SK-N-SH (cell line): Measurements from ENCODE around the gene MMP3. TPM values are rescaled to one million over a fixed set of nuclear protein-coding genes. Genes with fewer than 3 reads are reported as not detected.

ENCODE experiments used
- CTCF ChIA-PET: fragments of 300-600, 350-600 bp; formaldehyde crosslinking; extraction: SDS; loops from one replicate; lab custom pipeline; 2021; lab: Yijun Ruan, JAX
- POLR2A ChIA-PET: fragments of 350-600 bp; sonication (Branson Sonifier 250); formaldehyde crosslinking; extraction: SDS; loops from one replicate; lab custom pipeline; 2020; ENCODE audit warnings: antibody characterized with exemption, inconsistent platforms; lab: Yijun Ruan, JAX
- DNase-seq: peaks from one replicate; pipeline ENCODE4 v3.0.0; 2012
- H2AFZ ChIP-seq: fragments of 200-600 bp; sonication (generic); 2 replicates; pipeline ENCODE4 v1.8.1; 2016; ENCODE audit warnings: antibody characterized with exemption, mild to moderate bottlenecking, low read depth
- H3F3A ChIP-seq: fragments of 200-600 bp; sonication (generic); replicated peaks from 2 replicates; pipeline ENCODE3; 2016; ENCODE audit warnings: antibody characterized with exemption, mild to moderate bottlenecking; ENCODE audit not compliant: insufficient read depth
- H3K27ac ChIP-seq, 2 experiments: fragments of 200-500 bp in 1 of 2; fragments of 200-600 bp in 1 of 2; sonication (Bioruptor generic) in 1 of 2; sonication (generic), shearing (Covaris generic) in 1 of 2; 2 replicates each; pipeline versions ENCODE4 v1.5.1 to v1.6.1; 2014 to 2016; ENCODE audit warnings: low read depth in 2 of 2, inconsistent platforms in 1 of 2, low read length in 1 of 2, mild to moderate bottlenecking in 1 of 2, mixed read lengths in 1 of 2
- H3K27me3 ChIP-seq: fragments of 200-600 bp; sonication (generic), shearing (Covaris generic); 2 replicates; pipeline ENCODE4 v1.6.1; 2016; ENCODE audit warnings: mixed run types; ENCODE audit not compliant: insufficient read depth
- H3K36me3 ChIP-seq, 2 experiments: fragments of 200-500 bp in 1 of 2; fragments of 200-600 bp in 1 of 2; sonication (Bioruptor generic) in 1 of 2; sonication (generic) in 1 of 2; replicated peaks in 1 of 2; 2 replicates each; pipeline versions ENCODE3 to v1.5.1; 2014 to 2016; ENCODE audit warnings: low read length in 1 of 2, mild to moderate bottlenecking in 1 of 2; ENCODE audit not compliant: insufficient read depth in 2 of 2, control insufficient read depth in 1 of 2
- H3K4me1 ChIP-seq, 2 experiments: fragments of 200-500 bp in 1 of 2; fragments of 200-600 bp in 1 of 2; sonication (Bioruptor generic) in 1 of 2; sonication (generic), shearing (Covaris generic) in 1 of 2; 2 replicates each; pipeline versions ENCODE4 v1.5.1 to v1.6.1; 2014 to 2016; ENCODE audit warnings: low read depth in 1 of 2, low read length in 1 of 2, mixed run types in 1 of 2; ENCODE audit not compliant: insufficient read depth in 2 of 2, control insufficient read depth in 1 of 2
- H3K4me2 ChIP-seq: fragments of 200-600 bp; sonication (generic), shearing (Covaris generic); 2 replicates; pipeline ENCODE4 v1.6.1; 2017; ENCODE audit warnings: mixed run types
- H3K4me3 ChIP-seq, 2 experiments: fragments of 200-500 bp in 1 of 2; fragments of 200-600 bp in 1 of 2; sonication (Bioruptor generic) in 1 of 2; sonication (generic), shearing (Covaris generic) in 1 of 2; 2 replicates each; pipeline versions ENCODE4 v1.5.1 to v1.8.1; 2014 to 2016; ENCODE audit warnings: low read depth in 2 of 2, inconsistent platforms in 1 of 2, low read length in 1 of 2, mild to moderate bottlenecking in 1 of 2, mixed read lengths in 1 of 2, moderate library complexity in 1 of 2
- H3K79me2 ChIP-seq: fragments of 200-600 bp; sonication (generic); 2 replicates; pipeline ENCODE4 v1.8.1; 2017; ENCODE audit warnings: mild to moderate bottlenecking; ENCODE audit not compliant: insufficient read depth
- H3K9ac ChIP-seq: fragments of 200-600 bp; sonication (generic); 2 replicates; pipeline ENCODE4 v1.6.1; 2017; ENCODE audit warnings: mixed run types
- H3K9me2 ChIP-seq: fragments of 200-600 bp; sonication (generic); 2 replicates; pipeline ENCODE4 v1.6.1; 2017; ENCODE audit warnings: mixed run types
- H3K9me3 ChIP-seq: fragments of 200-600 bp; sonication (generic); 2 replicates; pipeline ENCODE4 v1.6.1; 2017; ENCODE audit warnings: mixed run types, mild to moderate bottlenecking, moderate library complexity
- H4K20me1 ChIP-seq: fragments of 200-600 bp; sonication (generic); 2 replicates; pipeline ENCODE4 v1.6.1; 2017; ENCODE audit warnings: mild to moderate bottlenecking, mixed run types; ENCODE audit not compliant: insufficient read depth
- CHD2 ChIP-seq: fragments of 150-350 bp; IDR thresholded peaks from 2 replicates; pipeline ENCODE4 v1.6.1; 2018; ENCODE audit warnings: low read length; ENCODE audit not compliant: partially characterized antibody
- ELF1 ChIP-seq: IDR thresholded peaks from 2 replicates; pipeline ENCODE4 v1.4.0; 2012
- EP300 ChIP-seq, 2 experiments: IDR thresholded peaks; 2 replicates each; pipeline versions ENCODE4 v1.4.0 to v1.6.1; 2012; ENCODE audit warnings: borderline replicate concordance in 1 of 2, low read depth in 1 of 2, low read length in 1 of 2
- FOSL2 ChIP-seq: IDR thresholded peaks from 2 replicates; pipeline ENCODE4 v1.4.0; 2012; ENCODE audit warnings: low read depth, mild to moderate bottlenecking, moderate library complexity, borderline replicate concordance
- FOXJ3 ChIP-seq: sonication (generic); formaldehyde crosslinking; IDR thresholded peaks from 2 replicates; pipeline ENCODE4 v1.5.1; 2020; ENCODE audit warnings: mild to moderate bottlenecking, missing genetic modification reagents
- GABPA ChIP-seq: IDR thresholded peaks from 2 replicates; pipeline ENCODE4 v1.4.0; 2012; ENCODE audit warnings: low read depth, mild to moderate bottlenecking
- GATA2 ChIP-seq: sonication (generic); formaldehyde crosslinking; IDR thresholded peaks from 2 replicates; pipeline ENCODE4 v1.5.0; 2020; ENCODE audit warnings: mild to moderate bottlenecking, missing genetic modification reagents
- JUND ChIP-seq: IDR thresholded peaks from 2 replicates; pipeline ENCODE4 v1.4.0; 2012
- MEF2A ChIP-seq: IDR thresholded peaks from 2 replicates; pipeline ENCODE4 v1.4.0; 2012; ENCODE audit warnings: low read depth, borderline replicate concordance
- NFIC ChIP-seq: IDR thresholded peaks from 2 replicates; pipeline ENCODE4 v1.4.0; 2012; ENCODE audit warnings: borderline replicate concordance
- NRF1 ChIP-seq: IDR thresholded peaks from 2 replicates; pipeline ENCODE4 v1.6.1; 2012; ENCODE audit warnings: low read depth, mild to moderate bottlenecking, low read length
- RAD21 ChIP-seq: IDR thresholded peaks from 2 replicates; pipeline ENCODE4 v1.6.1; 2012; ENCODE audit warnings: mild to moderate bottlenecking, low read length
- SIN3A ChIP-seq: IDR thresholded peaks from 2 replicates; pipeline ENCODE4 v1.6.1; 2012; ENCODE audit warnings: low read depth, mild to moderate bottlenecking, low read length, moderate library complexity, borderline replicate concordance
- TAF1 ChIP-seq: IDR thresholded peaks from 2 replicates; pipeline ENCODE4 v1.6.1; 2012; ENCODE audit warnings: low read depth, mild to moderate bottlenecking, low read length, moderate library complexity, borderline replicate concordance
- WGBS: methylation state at CpG from one replicate; pipeline ENCODE4 v1.1.6; 2017; ENCODE audit warnings: low lambda C conversion rate; 5-methylcytosine and 5-hydroxymethylcytosine counted together
- polyA plus RNA-seq, 3 experiments: library from polyadenylated mRNA; depleted of rRNA; stranded (reverse); fragments of >200 nt; gene quantifications; 2 replicates each; pipeline ENCODE4 v1.2.3, GENCODE V29; 2012
- TF ChIP-seq, protein P1 (sequence below): IDR thresholded peaks from 2 replicates; pipeline ENCODE4 v1.4.0; 2012; ENCODE audit warnings: low read depth, borderline replicate concordance
- TF ChIP-seq, protein P2 (sequence below): fragments of 150-350 bp; IDR thresholded peaks from 2 replicates; pipeline ENCODE4 v1.6.1; 2016; ENCODE audit warnings: mild to moderate bottlenecking, low read depth, low read length
- TF ChIP-seq, protein P3 (sequence below): IDR thresholded peaks from 2 replicates; pipeline ENCODE4 v1.4.0; 2012; ENCODE audit warnings: low read depth, borderline replicate concordance
- TF ChIP-seq, protein P4 (sequence below): IDR thresholded peaks from 2 replicates; pipeline ENCODE4; 2012
- TF ChIP-seq, protein P5 (sequence below): fragments of 150-350 bp; IDR thresholded peaks from 2 replicates; pipeline ENCODE4 v1.6.1; 2017; ENCODE audit warnings: antibody characterized with exemption, low read length, low read depth, borderline replicate concordance
- TF ChIP-seq, protein P6 (sequence below): fragments of 200-600 bp; sonication (generic); IDR thresholded peaks from 2 replicates; pipeline ENCODE4 v1.6.1; 2017; ENCODE audit warnings: antibody characterized with exemption, mild to moderate bottlenecking, moderate library complexity

The MMP3 gene
- polyA plus RNA-seq, 1 of the 3 experiments (the other 2 are of a cell fraction): 39.3 TPM

DNA sequence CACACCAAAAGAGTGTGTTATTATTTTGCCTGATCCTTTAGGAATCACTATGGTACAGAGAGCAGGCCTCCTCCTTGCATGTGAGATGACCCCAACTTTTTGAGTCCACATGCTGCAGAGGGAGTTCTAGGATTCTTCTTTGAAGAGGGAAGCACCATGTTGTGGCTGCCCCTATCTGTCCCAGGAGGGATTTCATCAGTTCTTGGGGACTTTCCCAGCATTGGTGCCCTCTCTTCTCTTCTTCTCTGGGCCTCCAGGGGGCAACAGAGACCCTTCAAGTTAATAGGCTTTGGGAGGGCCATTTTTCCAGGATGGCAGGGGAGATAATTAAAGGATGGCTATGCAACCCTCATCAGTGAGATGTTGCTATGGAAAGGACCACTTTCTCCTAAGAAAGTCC is 49.0 kb downstream of the MMP3 start (continued):
- TF ChIP-seq, protein P1, sequence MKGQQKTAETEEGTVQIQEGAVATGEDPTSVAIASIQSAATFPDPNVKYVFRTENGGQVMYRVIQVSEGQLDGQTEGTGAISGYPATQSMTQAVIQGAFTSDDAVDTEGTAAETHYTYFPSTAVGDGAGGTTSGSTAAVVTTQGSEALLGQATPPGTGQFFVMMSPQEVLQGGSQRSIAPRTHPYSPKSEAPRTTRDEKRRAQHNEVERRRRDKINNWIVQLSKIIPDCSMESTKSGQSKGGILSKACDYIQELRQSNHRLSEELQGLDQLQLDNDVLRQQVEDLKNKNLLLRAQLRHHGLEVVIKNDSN: no peak
- TF ChIP-seq GABPA (no peak), NRF1 (no peak), FOXJ3 (CRISPR knock-in tag) (no peak), CHD2 (no peak), NFIC (no peak), FOSL2 (no peak), MEF2A (no peak)
- TF ChIP-seq, protein P2, sequence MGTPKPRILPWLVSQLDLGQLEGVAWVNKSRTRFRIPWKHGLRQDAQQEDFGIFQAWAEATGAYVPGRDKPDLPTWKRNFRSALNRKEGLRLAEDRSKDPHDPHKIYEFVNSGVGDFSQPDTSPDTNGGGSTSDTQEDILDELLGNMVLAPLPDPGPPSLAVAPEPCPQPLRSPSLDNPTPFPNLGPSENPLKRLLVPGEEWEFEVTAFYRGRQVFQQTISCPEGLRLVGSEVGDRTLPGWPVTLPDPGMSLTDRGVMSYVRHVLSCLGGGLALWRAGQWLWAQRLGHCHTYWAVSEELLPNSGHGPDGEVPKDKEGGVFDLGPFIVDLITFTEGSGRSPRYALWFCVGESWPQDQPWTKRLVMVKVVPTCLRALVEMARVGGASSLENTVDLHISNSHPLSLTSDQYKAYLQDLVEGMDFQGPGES: no peak
- TF ChIP-seq, protein P3, sequence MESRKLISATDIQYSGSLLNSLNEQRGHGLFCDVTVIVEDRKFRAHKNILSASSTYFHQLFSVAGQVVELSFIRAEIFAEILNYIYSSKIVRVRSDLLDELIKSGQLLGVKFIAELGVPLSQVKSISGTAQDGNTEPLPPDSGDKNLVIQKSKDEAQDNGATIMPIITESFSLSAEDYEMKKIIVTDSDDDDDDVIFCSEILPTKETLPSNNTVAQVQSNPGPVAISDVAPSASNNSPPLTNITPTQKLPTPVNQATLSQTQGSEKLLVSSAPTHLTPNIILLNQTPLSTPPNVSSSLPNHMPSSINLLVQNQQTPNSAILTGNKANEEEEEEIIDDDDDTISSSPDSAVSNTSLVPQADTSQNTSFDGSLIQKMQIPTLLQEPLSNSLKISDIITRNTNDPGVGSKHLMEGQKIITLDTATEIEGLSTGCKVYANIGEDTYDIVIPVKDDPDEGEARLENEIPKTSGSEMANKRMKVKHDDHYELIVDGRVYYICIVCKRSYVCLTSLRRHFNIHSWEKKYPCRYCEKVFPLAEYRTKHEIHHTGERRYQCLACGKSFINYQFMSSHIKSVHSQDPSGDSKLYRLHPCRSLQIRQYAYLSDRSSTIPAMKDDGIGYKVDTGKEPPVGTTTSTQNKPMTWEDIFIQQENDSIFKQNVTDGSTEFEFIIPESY: no peak
- TF ChIP-seq, protein P4, sequence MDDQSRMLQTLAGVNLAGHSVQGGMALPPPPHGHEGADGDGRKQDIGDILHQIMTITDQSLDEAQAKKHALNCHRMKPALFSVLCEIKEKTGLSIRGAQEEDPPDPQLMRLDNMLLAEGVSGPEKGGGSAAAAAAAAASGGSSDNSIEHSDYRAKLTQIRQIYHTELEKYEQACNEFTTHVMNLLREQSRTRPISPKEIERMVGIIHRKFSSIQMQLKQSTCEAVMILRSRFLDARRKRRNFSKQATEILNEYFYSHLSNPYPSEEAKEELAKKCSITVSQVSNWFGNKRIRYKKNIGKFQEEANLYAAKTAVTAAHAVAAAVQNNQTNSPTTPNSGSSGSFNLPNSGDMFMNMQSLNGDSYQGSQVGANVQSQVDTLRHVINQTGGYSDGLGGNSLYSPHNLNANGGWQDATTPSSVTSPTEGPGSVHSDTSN: no peak

DNA sequence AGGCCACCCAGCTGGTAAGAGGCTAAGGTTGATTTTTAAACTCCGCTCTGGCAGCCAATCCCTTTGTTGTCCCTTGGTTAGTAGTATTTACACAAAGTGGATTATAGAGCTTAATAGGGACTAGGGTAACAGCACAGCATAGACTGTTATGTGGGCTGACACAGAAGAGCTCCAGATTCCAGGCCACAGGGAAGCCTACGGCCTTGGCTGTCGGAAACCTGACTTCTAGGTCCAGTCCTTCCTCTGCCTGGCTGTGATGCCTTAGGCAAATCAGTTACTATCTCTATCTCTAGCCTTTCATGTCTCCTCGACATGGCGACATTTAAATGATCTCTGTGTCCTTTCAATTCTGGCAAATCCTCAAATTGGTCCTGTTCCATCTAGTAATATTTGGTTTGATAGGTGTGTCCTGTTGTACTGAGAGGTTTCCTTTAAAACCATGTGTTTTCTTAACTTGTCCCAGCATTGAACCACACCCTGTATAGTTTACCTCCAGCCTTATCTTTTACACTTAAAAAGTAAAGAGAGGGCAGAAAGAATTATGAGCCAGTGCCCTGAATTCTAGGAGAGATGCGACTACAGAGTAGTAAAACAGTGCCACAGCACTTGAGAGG is 49.6 kb downstream of the MMP3 start:
- 79% methylated on average over 6 of the region's 6 CpGs for WGBS
- Histone ChIP-seq H3K79me2 (no peaks in the 10 kb centered on the region), H3K4me2 (no peak overlapping the region), H3K4me1 (no peaks in the 10 kb centered on the region; a peak in 1 of 4 replicates), H3K36me3 (peaks cover 0 to 3% of the 10 kb centered on the region in 2 experiments), H4K20me1 (no peaks in the 10 kb centered on the region), H3K4me3 (no peak overlapping the region), H3K27me3 (no peaks in the 10 kb centered on the region), H3F3A (no peaks in the 10 kb centered on the region), H3K27ac (no peak overlapping the region), H3K9ac (no peak overlapping the region), H2AFZ (no peak overlapping the region), H3K9me2 (no peaks in the 10 kb centered on the region), H3K9me3 (no peaks in the 10 kb centered on the region)
- POLR2A ChIA-PET: no interaction called here
- DNase-seq: no peak
- CTCF ChIA-PET: interaction anchor here (2.0 kb wide), 1 partner anchor 13 kb away, joined by 7 read pairs; the partner anchor contains the start of gene MMP10
- TF ChIP-seq EP300 (IDR thresholded peaks at IDR 0.05; ENCODE audit: borderline replicate concordance in 1 of 2, low read depth in 1 of 2, low read length in 1 of 2) (no peak), JUND (no peak), RAD21 (no peak), TAF1 (no peak), GATA2 (CRISPR knock-in tag) (no peak), SIN3A (no peak), ELF1 (no peak)
- TF ChIP-seq, protein P1: no peak
- TF ChIP-seq, protein P5, sequence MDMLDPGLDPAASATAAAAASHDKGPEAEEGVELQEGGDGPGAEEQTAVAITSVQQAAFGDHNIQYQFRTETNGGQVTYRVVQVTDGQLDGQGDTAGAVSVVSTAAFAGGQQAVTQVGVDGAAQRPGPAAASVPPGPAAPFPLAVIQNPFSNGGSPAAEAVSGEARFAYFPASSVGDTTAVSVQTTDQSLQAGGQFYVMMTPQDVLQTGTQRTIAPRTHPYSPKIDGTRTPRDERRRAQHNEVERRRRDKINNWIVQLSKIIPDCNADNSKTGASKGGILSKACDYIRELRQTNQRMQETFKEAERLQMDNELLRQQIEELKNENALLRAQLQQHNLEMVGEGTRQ: no peak
- TF ChIP-seq, protein P6, sequence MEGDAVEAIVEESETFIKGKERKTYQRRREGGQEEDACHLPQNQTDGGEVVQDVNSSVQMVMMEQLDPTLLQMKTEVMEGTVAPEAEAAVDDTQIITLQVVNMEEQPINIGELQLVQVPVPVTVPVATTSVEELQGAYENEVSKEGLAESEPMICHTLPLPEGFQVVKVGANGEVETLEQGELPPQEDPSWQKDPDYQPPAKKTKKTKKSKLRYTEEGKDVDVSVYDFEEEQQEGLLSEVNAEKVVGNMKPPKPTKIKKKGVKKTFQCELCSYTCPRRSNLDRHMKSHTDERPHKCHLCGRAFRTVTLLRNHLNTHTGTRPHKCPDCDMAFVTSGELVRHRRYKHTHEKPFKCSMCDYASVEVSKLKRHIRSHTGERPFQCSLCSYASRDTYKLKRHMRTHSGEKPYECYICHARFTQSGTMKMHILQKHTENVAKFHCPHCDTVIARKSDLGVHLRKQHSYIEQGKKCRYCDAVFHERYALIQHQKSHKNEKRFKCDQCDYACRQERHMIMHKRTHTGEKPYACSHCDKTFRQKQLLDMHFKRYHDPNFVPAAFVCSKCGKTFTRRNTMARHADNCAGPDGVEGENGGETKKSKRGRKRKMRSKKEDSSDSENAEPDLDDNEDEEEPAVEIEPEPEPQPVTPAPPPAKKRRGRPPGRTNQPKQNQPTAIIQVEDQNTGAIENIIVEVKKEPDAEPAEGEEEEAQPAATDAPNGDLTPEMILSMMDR: no peak
